Measurements from ENCODE around the gene NFIC.

- TF ChIP-seq, protein P1, sequence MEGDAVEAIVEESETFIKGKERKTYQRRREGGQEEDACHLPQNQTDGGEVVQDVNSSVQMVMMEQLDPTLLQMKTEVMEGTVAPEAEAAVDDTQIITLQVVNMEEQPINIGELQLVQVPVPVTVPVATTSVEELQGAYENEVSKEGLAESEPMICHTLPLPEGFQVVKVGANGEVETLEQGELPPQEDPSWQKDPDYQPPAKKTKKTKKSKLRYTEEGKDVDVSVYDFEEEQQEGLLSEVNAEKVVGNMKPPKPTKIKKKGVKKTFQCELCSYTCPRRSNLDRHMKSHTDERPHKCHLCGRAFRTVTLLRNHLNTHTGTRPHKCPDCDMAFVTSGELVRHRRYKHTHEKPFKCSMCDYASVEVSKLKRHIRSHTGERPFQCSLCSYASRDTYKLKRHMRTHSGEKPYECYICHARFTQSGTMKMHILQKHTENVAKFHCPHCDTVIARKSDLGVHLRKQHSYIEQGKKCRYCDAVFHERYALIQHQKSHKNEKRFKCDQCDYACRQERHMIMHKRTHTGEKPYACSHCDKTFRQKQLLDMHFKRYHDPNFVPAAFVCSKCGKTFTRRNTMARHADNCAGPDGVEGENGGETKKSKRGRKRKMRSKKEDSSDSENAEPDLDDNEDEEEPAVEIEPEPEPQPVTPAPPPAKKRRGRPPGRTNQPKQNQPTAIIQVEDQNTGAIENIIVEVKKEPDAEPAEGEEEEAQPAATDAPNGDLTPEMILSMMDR (IDR thresholded peaks at IDR 0.05; ENCODE audit: poor library complexity, severe bottlenecking): no peak
- TF ChIP-seq POLR2AphosphoS5 (IDR thresholded peaks at IDR 0.05) (no peak), RAD21 (conservative IDR thresholded peaks at IDR 0.05) (no peak), EZH2 (IDR thresholded peaks at IDR 0.05; ENCODE audit: borderline replicate concordance, insufficient read depth, low read length, poor library complexity, severe bottlenecking) (no peak), REST (IDR thresholded peaks at IDR 0.05; ENCODE audit: borderline replicate concordance) (no peak)
These were observed 103.5 kb downstream of the NFIC start for GRCh38 chr19:3469638-3470499.
